Ectodermal cell (in vitro differentiated cells): ENCODE measurements around the gene IGSF9.

ENCODE experiments used
- H3K27ac ChIP-seq: 2 replicates; pipeline ENCODE4 v1.7.0; 2013; ENCODE audit warnings: mild to moderate bottlenecking, low read depth, low read length; ENCODE audit not compliant: insufficient read depth, poor library complexity, severe bottlenecking
- H3K27me3 ChIP-seq: 2 replicates; pipeline ENCODE4 v1.7.0; 2013; ENCODE audit warnings: mild to moderate bottlenecking, low read length; ENCODE audit not compliant: insufficient read depth, control insufficient read depth, poor library complexity, severe bottlenecking
- H3K36me3 ChIP-seq: one replicate; pipeline ENCODE4 v1.7.0; 2013; ENCODE audit warnings: low read length; ENCODE audit not compliant: control insufficient read depth, insufficient read depth
- H3K4me1 ChIP-seq: one replicate; pipeline ENCODE4 v1.7.0; 2013; ENCODE audit warnings: low read length; ENCODE audit not compliant: control insufficient read depth, insufficient read depth
- H3K4me3 ChIP-seq: 2 replicates; pipeline ENCODE4 v1.7.0; 2013; ENCODE audit warnings: low read depth, low read length, control low read depth; ENCODE audit not compliant: insufficient read depth
- H3K9me3 ChIP-seq: 2 replicates; pipeline ENCODE4 v1.7.0; 2013; ENCODE audit warnings: mild to moderate bottlenecking, low read length, moderate library complexity; ENCODE audit not compliant: control insufficient read depth
- WGBS, 2 experiments: methylation state at CpG; one replicate each; pipeline ENCODE4 v1.1.7; 2013; ENCODE audit warnings: missing lambda C conversion rate in 2 of 2; 5-methylcytosine and 5-hydroxymethylcytosine counted together

The IGSF9 gene

GRCh38 chr1:159949123-159949522, 3.7 kb upstream of the IGSF9 start:
- Histone ChIP-seq H3K4me3 (no peak overlapping the region), H3K4me1 (peaks cover 17% of the 10 kb centered on the region), H3K27ac (no peak overlapping the region), H3K36me3 (no peaks in the 10 kb centered on the region), H3K27me3 (no peaks in the 10 kb centered on the region), H3K9me3 (no peaks in the 10 kb centered on the region)
- WGBS, 2 experiments: 93% methylated on average over 6 of the region's 6 CpGs

- Histone ChIP-seq H3K27ac (no peak overlapping the region), H3K36me3 (no peaks in the 10 kb centered on the region), H3K27me3 (no peaks in the 10 kb centered on the region), H3K9me3 (no peaks in the 10 kb centered on the region), H3K4me3 (no peak overlapping the region), H3K4me1 (peaks cover 25% of the 10 kb centered on the region)
- WGBS, 2 experiments: 76 to 81% methylated on average over 1 of the region's 1 CpG
Observed at GRCh38 chr1:159947942-159948341, 2.5 kb upstream of the IGSF9 start.

GRCh38 chr1:159946242-159947187, 1.1 kb upstream of the IGSF9 start:
- H3K4me3 ChIP-seq: peak overlapping the region; percentile 53
- H3K9me3 ChIP-seq: no peaks in the 10 kb centered on the region
- no peaks in the 10 kb centered on the region for H3K36me3 ChIP-seq
- peaks cover 39% of the 10 kb centered on the region for H3K4me1 ChIP-seq
- 54 to 58% methylated on average over 9 of the region's 9 CpGs for WGBS, 2 experiments
- H3K27ac ChIP-seq: no peak overlapping the region
- H3K27me3 ChIP-seq: no peaks in the 10 kb centered on the region

- Histone ChIP-seq H3K4me1 (peaks cover 53% of the 10 kb centered on the region), H3K9me3 (no peaks in the 10 kb centered on the region), H3K27me3 (no peaks in the 10 kb centered on the region), H3K4me3 (peak overlapping the region; percentile 53), H3K36me3 (peaks cover 3% of the 10 kb centered on the region), H3K27ac (no peak overlapping the region)
- 18% methylated on average over 11 of the region's 11 CpGs for WGBS, 2 experiments
Observed at GRCh38 chr1:159944623-159945455, 574 bp downstream of the IGSF9 start.

GRCh38 chr1:159943908-159944622, 1.3 kb downstream of the IGSF9 start:
- H3K27ac ChIP-seq: no peak overlapping the region
- 89 to 95% methylated on average over 9 of the region's 9 CpGs for WGBS, 2 experiments
- peaks cover 51% of the 10 kb centered on the region for H3K4me1 ChIP-seq
- H3K36me3 ChIP-seq: peaks cover 3% of the 10 kb centered on the region
- H3K27me3 ChIP-seq: no peaks in the 10 kb centered on the region
- H3K4me3 ChIP-seq: peak overlapping the region; percentile 53
- no peaks in the 10 kb centered on the region for H3K9me3 ChIP-seq

- no peak overlapping the region for H3K4me3 ChIP-seq
- peaks cover 55% of the 10 kb centered on the region for H3K4me1 ChIP-seq
- 75 to 77% methylated on average over 5 of the region's 5 CpGs for WGBS, 2 experiments
- H3K9me3 ChIP-seq: no peaks in the 10 kb centered on the region
- H3K27me3 ChIP-seq: no peaks in the 10 kb centered on the region
- no peak overlapping the region for H3K27ac ChIP-seq
- peaks cover 3% of the 10 kb centered on the region for H3K36me3 ChIP-seq
Observed at GRCh38 chr1:159943278-159943640, 2.2 kb downstream of the IGSF9 start.

GRCh38 chr1:159942632-159943277, 2.7 kb downstream of the IGSF9 start:
- no peak overlapping the region for H3K27ac ChIP-seq
- 90 to 93% methylated on average over 15 of the region's 15 CpGs for WGBS, 2 experiments
- H3K27me3 ChIP-seq: no peaks in the 10 kb centered on the region
- no peaks in the 10 kb centered on the region for H3K9me3 ChIP-seq
- peaks cover 59% of the 10 kb centered on the region for H3K4me1 ChIP-seq
- H3K36me3 ChIP-seq: peaks cover 3% of the 10 kb centered on the region
- no peak overlapping the region for H3K4me3 ChIP-seq

- Histone ChIP-seq H3K27me3 (no peaks in the 10 kb centered on the region), H3K27ac (peak overlapping the region; percentile 92), H3K9me3 (no peaks in the 10 kb centered on the region), H3K36me3 (peaks cover 3% of the 10 kb centered on the region), H3K4me1 (peaks cover 67% of the 10 kb centered on the region), H3K4me3 (peak overlapping the region; percentile 5)
- 72% methylated on average over 14 of the region's 15 CpGs for WGBS, 2 experiments
Observed at GRCh38 chr1:159941591-159942560, 3.5 kb downstream of the IGSF9 start.

GRCh38 chr1:159941141-159941540, 4.3 kb downstream of the IGSF9 start:
- H3K27ac ChIP-seq: peak overlapping the region; percentile 92
- H3K27me3 ChIP-seq: no peaks in the 10 kb centered on the region
- no peaks in the 10 kb centered on the region for H3K9me3 ChIP-seq
- H3K4me3 ChIP-seq: peak overlapping the region; percentile 5
- H3K4me1 ChIP-seq: peaks cover 71% of the 10 kb centered on the region
- 26% methylated on average over 5 of the region's 5 CpGs for WGBS, 2 experiments
- peaks cover 3% of the 10 kb centered on the region for H3K36me3 ChIP-seq
